Mucosa of gallbladder (tissue), 1 donor: ENCODE data around the gene ADD1. TPM values are rescaled to one million over a fixed set of nuclear protein-coding genes. Genes with fewer than 3 reads are reported as not detected.

Source experiments
- DNase-seq: peaks from one replicate; pipeline ENCODE4 v3.0.0-alpha.2; 2020; ENCODE audit warnings: low spot score
- total RNA-seq: library from RNA; stranded (reverse); gene quantifications from one replicate; pipeline ENCODE4 v1.2.1, GENCODE V29; 2021
- donor health status: DM: no; HTN: no; CAD: no.

The ADD1 gene
- 346 TPM for total RNA-seq

GRCh38 chr4:2843263-2843940, at the start of gene ADD1:
Gene ADD1, plus strand, starts transcription at chr4:2843844. Its CDS starts 32,072 bp downstream, at chr4:2875916.
- DNase-seq = peak; percentile 94

GRCh38 chr4:2794486-2795299, 49.0 kb upstream of the ADD1 start:
- DNase-seq = peak; percentile 59

- DNase-seq = no peak
Observed at GRCh38 chr4:2795300-2795892, 48.2 kb upstream of the ADD1 start.

GRCh38 chr4:2795893-2796848, 47.5 kb upstream of the ADD1 start:
- peak; percentile 88 for DNase-seq

GRCh38 chr4:2796849-2797544, 46.6 kb upstream of the ADD1 start:
- DNase-seq = no peak

- DNase-seq = no peak
Observed at GRCh38 chr4:2797545-2798305, 45.9 kb upstream of the ADD1 start.

GRCh38 chr4:2798399-2799223, 45.0 kb upstream of the ADD1 start:
- DNase-seq = peak; percentile 62

- DNase-seq = no peak
Observed at GRCh38 chr4:2799224-2799911, 44.3 kb upstream of the ADD1 start.

- no peak for DNase-seq
Observed at GRCh38 chr4:2799971-2800690, 43.5 kb upstream of the ADD1 start.

- peak; percentile 64 for DNase-seq
Observed at GRCh38 chr4:2800691-2801596, 42.7 kb upstream of the ADD1 start.

GRCh38 chr4:2802618-2803531, 40.8 kb upstream of the ADD1 start:
- no peak for DNase-seq

GRCh38 chr4:2803624-2804448, 39.8 kb upstream of the ADD1 start:
- DNase-seq = no peak

GRCh38 chr4:2804449-2804972, 39.1 kb upstream of the ADD1 start:
- DNase-seq = no peak

GRCh38 chr4:2804973-2805501, 38.6 kb upstream of the ADD1 start:
- DNase-seq = no peak
